GM19023 (cell line): ENCODE measurements around the gene DAD1.

ENCODE experiments used
- ATAC-seq: cut with Tn5 transposase; IDR thresholded peaks from one replicate; pipeline ENCODE4 v1.9.1; 2021; ENCODE audit warnings: mild to moderate bottlenecking, moderate library complexity; ENCODE audit not compliant: unreplicated experiment

The DAD1 gene

GRCh38 chr14:22539831-22540230 is 49.2 kb downstream of the DAD1 start:
- no peak for ATAC-seq

- no peak for ATAC-seq
These were observed 50.3 kb downstream of the DAD1 start for GRCh38 chr14:22538671-22539228.

- ATAC-seq: no peak
These were observed 51.4 kb downstream of the DAD1 start for GRCh38 chr14:22537436-22538310.

- ATAC-seq: peak; percentile 86
These were observed 52.1 kb downstream of the DAD1 start for GRCh38 chr14:22536853-22537338.

- no peak for ATAC-seq
These were observed 53.1 kb downstream of the DAD1 start for GRCh38 chr14:22535916-22536315.

GRCh38 chr14:22535126-22535525 is 53.9 kb downstream of the DAD1 start:
- no peak for ATAC-seq

- ATAC-seq: no peak
These were observed 54.5 kb downstream of the DAD1 start for GRCh38 chr14:22534547-22534946.

GRCh38 chr14:22533739-22534359 is 55.2 kb downstream of the DAD1 start:
- no peak for ATAC-seq

- ATAC-seq: no peak
These were observed 55.8 kb downstream of the DAD1 start for GRCh38 chr14:22533057-22533704.

GRCh38 chr14:22532345-22533056 is 56.5 kb downstream of the DAD1 start:
- ATAC-seq: no peak

GRCh38 chr14:22531451-22532344 is 57.3 kb downstream of the DAD1 start:
- peak; percentile 70 for ATAC-seq

GRCh38 chr14:22530127-22530526 is 58.9 kb downstream of the DAD1 start:
- ATAC-seq: no peak

- no peak for ATAC-seq
These were observed 62.3 kb downstream of the DAD1 start for GRCh38 chr14:22526744-22527143.

- no peak for ATAC-seq
These were observed 62.8 kb downstream of the DAD1 start for GRCh38 chr14:22526218-22526617.

- no peak for ATAC-seq
These were observed 64.3 kb downstream of the DAD1 start for GRCh38 chr14:22524784-22525161.

- ATAC-seq: no peak
These were observed 64.8 kb downstream of the DAD1 start for GRCh38 chr14:22524115-22524783.

- no peak for ATAC-seq
These were observed 65.7 kb downstream of the DAD1 start for GRCh38 chr14:22523283-22523682.

GRCh38 chr14:22522466-22522957 is 66.5 kb downstream of the DAD1 start:
- ATAC-seq: no peak
